Kidney (tissue), 14 donors: Measurements from ENCODE around the gene ZBTB32. TPM values are rescaled to one million over a fixed set of nuclear protein-coding genes. Genes with fewer than 3 reads are reported as not detected.

Source experiments
- DNase-seq, 5 donors: peaks; one replicate each; pipeline ENCODE4 v3.0.0-alpha.2; 2013 to 2020
- FAIRE-seq: peaks from 2 replicates; lab custom pipeline; 2012; peaks lifted over from hg19 to GRCh38; lab: Jason Lieb, UNC
- H3K27ac ChIP-seq, 2 donors: one replicate each; pipeline ENCODE4 v1.7.0; 2013; ENCODE audit warnings: low read depth in 2 of 2, low read length in 2 of 2, inconsistent platforms in 1 of 2
- H3K27me3 ChIP-seq: one replicate; pipeline ENCODE4 v1.7.1; 2013; ENCODE audit warnings: low read length, inconsistent platforms; ENCODE audit not compliant: control insufficient read depth, insufficient read depth
- H3K36me3 ChIP-seq, 3 donors: one replicate each; pipeline versions ENCODE4 v1.7.0 to v1.7.1; 2013; ENCODE audit warnings: low read length in 3 of 3, control low read depth in 1 of 3, inconsistent platforms in 1 of 3; ENCODE audit not compliant: insufficient read depth in 3 of 3, control insufficient read depth in 2 of 3
- H3K4me1 ChIP-seq, 3 donors: one replicate each; pipeline versions ENCODE4 v1.7.0 to v1.7.1; 2013; ENCODE audit warnings: low read length in 3 of 3, inconsistent platforms in 1 of 3, low read depth in 1 of 3; ENCODE audit not compliant: control insufficient read depth in 2 of 3, insufficient read depth in 2 of 3
- H3K4me3 ChIP-seq, 3 donors: one replicate each; pipeline versions ENCODE4 v1.7.0 to v1.8.1; 2013; ENCODE audit warnings: low read length in 3 of 3, control low read depth in 1 of 3, inconsistent platforms in 1 of 3
- H3K9ac ChIP-seq, 3 donors: one replicate each; pipeline versions ENCODE4 v1.7.0 to v1.7.1; 2013; ENCODE audit warnings: low read length in 3 of 3, control low read depth in 1 of 3, inconsistent platforms in 1 of 3
- H3K9me3 ChIP-seq, 3 donors: one replicate each; pipeline versions ENCODE4 v1.7.0 to v1.7.1; 2013; ENCODE audit warnings: low read length in 3 of 3, control low read depth in 1 of 3, inconsistent platforms in 1 of 3; ENCODE audit not compliant: control insufficient read depth in 2 of 3, insufficient read depth in 1 of 3
- CTCF ChIP-seq: IDR thresholded peaks from 3 replicates; pipeline ENCODE4 v1.5.1; 2012; ENCODE audit warnings: mild to moderate bottlenecking, moderate library complexity, borderline replicate concordance; ENCODE audit not compliant: insufficient read depth; ENCODE audit errors: extremely low read depth
- intact Hi-C: fragments of 100-400 bp; cut with DNase I; formaldehyde crosslinking; loops from one replicate; pipeline ENCODE4 v1.11.1; 2022
- polyA plus RNA-seq: library from polyadenylated mRNA; stranded (reverse); fragments of 350-450 nt; fragmentation: Illumina TruSeq; extraction: RNeasy Lipid Tissue Mini Kit (QIAGEN cat#74804); gene quantifications from one replicate; pipeline ENCODE4 v1.2.3, GENCODE V29; 2014; ENCODE audit warnings: low read depth, low replicate concordance; ENCODE audit not compliant: insufficient read depth
- total RNA-seq: library from RNA; stranded (reverse); fragmentation: NEBNext Ultra II Directional; extraction: Animal tissue kit (Norgen Biotek cat#: 25700); gene quantifications from one replicate; pipeline ENCODE4 v1.2.1, GENCODE V29; 2021
- donor health status: control.
- donor health status: control.
- donor health status: control.
- donor health status: control.
- donor health status: control.
- donor health status: DM: yes; HTN: yes; CAD: no.
- donor health status: Normal renal cell carcinoma (clear cell type).

ZBTB32 gene
- total and polyA plus RNA-seq, 2 donors from 2014 or later = 1.8 TPM; not detected in 1

DNA sequence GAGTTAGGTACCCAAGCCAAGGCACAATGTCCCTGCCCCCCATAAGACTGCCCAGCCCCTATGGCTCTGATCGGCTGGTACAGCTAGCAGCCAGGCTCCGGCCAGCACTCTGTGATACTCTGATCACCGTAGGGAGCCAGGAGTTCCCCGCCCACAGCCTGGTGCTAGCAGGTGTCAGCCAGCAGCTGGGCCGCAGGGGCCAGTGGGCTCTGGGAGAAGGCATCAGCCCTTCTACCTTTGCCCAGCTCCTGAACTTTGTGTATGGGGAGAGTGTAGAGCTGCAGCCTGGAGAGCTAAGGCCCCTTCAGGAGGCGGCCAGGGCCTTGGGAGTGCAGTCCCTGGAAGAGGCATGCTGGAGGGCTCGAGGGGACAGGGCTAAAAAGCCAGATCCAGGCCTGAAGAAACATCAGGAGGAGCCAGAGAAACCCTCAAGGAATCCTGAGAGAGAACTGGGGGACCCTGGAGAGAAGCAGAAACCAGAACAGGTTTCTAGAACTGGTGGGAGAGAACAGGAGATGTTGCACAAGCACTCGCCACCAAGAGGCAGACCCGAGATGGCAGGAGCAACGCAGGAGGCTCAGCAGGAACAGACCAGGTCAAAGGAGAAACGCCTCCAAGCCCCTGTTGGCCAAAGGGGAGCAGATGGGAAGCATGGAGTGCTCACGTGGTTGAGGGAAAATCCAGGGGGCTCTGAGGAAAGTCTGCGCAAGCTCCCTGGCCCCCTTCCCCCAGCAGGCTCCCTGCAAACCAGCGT is 10.4 kb downstream of the ZBTB32 start:
- no peaks in the 10 kb centered on the region for H3K36me3 ChIP-seq
- H3K9me3 ChIP-seq = no peaks in the 10 kb centered on the region
- no peaks in the 10 kb centered on the region for H3K27me3 ChIP-seq
- intact Hi-C loops = no loop called here
- TF ChIP-seq CTCF = no peak
- H3K4me1 ChIP-seq = peaks cover 0 to 15% (median 0%) of the 10 kb centered on the region in 3 donors
- no peak for FAIRE-seq
- no peak overlapping the region for H3K27ac ChIP-seq
- no peak overlapping the region for H3K9ac ChIP-seq
- no peak overlapping the region for H3K4me3 ChIP-seq
- peak in 1 of 5 donors; percentile 68 for DNase-seq

- Histone ChIP-seq H3K9me3 (no peaks in the 10 kb centered on the region), H3K27ac (no peak overlapping the region), H3K4me3 (peak overlapping the region in 1 of 3 donors; percentile 87), H3K36me3 (peaks cover 0 to 4% (median 0%) of the 10 kb centered on the region in 3 donors), H3K9ac (peak overlapping the region in 2 of 3 donors; percentile 68 to 80), H3K4me1 (peaks cover 0 to 15% (median 0%) of the 10 kb centered on the region in 3 donors), H3K27me3 (no peaks in the 10 kb centered on the region)
- no peak for TF ChIP-seq CTCF
- DNase-seq (peak in 2 of 5 donors; percentile 62 to 79), FAIRE-seq (no peak)
- intact Hi-C loops = no loop called here
Measured at GRCh38 chr19:35715355-35715809, 11.0 kb downstream of the ZBTB32 start.

DNA sequence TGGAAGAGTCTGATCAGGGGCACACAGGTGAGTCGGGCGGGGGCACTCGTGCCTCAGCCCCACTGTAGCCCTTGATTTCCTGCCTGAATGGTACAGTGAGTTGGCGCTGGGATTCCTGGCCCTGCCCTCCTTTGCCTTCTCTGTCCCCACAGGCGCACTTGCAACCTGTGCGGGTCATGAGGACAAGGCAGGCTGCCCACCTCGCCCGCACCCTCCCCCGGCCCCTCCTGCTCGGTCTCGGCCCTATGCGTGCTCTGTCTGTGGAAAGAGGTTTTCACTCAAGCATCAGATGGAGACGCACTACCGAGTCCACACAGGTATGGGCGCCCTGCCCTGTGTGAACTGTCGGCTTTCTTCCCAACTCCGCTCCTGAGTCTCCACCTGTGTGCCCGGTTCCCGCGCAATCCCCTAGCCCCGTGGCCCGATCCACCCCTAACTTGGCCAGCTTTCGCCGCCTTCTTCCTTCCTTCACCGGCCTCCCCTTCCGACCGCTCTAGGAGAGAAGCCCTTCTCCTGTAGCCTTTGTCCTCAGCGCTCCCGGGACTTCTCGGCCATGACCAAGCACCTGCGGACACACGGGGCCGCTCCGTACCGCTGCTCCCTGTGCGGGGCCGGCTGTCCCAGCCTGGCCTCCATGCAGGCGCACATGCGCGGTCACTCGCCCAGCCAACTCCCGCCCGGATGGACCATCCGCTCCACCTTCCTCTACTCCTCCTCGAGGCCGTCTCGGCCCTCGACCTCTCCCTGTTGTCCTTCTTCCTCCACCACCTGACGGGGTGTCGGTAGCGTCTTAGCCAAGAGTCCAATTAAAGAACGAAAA is 11.8 kb downstream of the ZBTB32 start:
- peak in 4 of 5 donors; percentile 29 to 90 (median 70) for DNase-seq
- no peaks in the 10 kb centered on the region for H3K27me3 ChIP-seq
- no peaks in the 10 kb centered on the region for H3K9me3 ChIP-seq
- no peak for TF ChIP-seq CTCF
- H3K4me3 ChIP-seq = peak overlapping the region; percentile 54 to 87 (median 67)
- peak overlapping the region; percentile 79 to 84 for H3K27ac ChIP-seq
- peak overlapping the region; percentile 15 to 80 (median 68) for H3K9ac ChIP-seq
- H3K4me1 ChIP-seq = peaks cover 0 to 15% (median 0%) of the 10 kb centered on the region in 3 donors
- no peak for FAIRE-seq
- intact Hi-C loops = no loop called here
- H3K36me3 ChIP-seq = peaks cover 0 to 5% (median 0%) of the 10 kb centered on the region in 3 donors
